Fibroblast of the aortic adventitia (primary cell): ENCODE data around the gene PREX1. TPM values are rescaled to one million over a fixed set of nuclear protein-coding genes. Genes with fewer than 3 reads are reported as not detected.

Experiments
- DNase-seq: peaks from one replicate; pipeline ENCODE4 v3.0.0-alpha.2; 2010; ENCODE audit warnings: low read depth
- H3K4me3 ChIP-seq: 2 replicates; pipeline ENCODE4 v1.5.1; 2011; ENCODE audit warnings: low read depth, mild to moderate bottlenecking, control low read depth, low read length, moderate library complexity
- total RNA-seq: library from RNA; depleted of rRNA; stranded (reverse); fragments of >200 nt; gene quantifications from 2 replicates; pipeline ENCODE4 v1.2.3, GENCODE V29; 2012; ENCODE audit warnings: low replicate concordance
- TF ChIP-seq, protein P1 (sequence below): IDR thresholded peaks from 2 replicates; pipeline ENCODE4 v1.5.1; 2011; ENCODE audit warnings: mild to moderate bottlenecking, low read length, control low read depth, inconsistent platforms; ENCODE audit not compliant: insufficient read depth

The PREX1 gene
- total RNA-seq, 1 donor = 13.0 TPM

DNA sequence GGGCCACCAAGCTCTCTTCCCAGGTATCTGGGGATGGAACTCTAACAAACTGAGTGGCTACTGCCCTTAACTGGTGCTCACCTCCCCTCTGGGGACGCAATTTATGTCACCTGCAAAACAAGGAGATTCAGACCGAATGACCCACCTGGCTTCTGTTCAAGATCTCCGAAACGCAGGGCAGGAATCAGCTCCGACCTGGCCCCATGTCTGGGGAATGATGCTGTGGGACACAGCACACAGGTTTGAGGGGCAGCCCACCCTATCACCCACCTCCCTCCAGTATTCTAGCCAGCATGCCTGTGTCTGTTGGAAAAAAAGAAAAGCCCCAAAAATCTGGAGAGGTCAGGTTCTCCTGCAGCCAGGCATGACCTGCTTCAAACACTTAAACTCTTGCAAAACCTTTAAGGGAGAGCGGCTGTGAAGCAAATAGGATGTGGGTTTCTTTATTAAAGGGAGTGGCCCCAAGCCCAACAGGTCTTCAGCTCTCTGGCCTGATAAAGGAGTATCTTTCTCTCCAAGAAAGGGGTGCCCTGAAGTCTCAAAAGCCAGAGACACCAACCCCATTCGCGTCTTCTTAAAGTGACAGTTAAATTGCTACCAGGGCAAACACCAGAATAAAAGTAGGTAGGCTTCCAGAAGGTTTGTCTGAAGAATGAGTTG is 6.4 kb downstream of the PREX1 start:
- no peak for DNase-seq
- no peak overlapping the region for H3K4me3 ChIP-seq
- TF ChIP-seq, protein P1, sequence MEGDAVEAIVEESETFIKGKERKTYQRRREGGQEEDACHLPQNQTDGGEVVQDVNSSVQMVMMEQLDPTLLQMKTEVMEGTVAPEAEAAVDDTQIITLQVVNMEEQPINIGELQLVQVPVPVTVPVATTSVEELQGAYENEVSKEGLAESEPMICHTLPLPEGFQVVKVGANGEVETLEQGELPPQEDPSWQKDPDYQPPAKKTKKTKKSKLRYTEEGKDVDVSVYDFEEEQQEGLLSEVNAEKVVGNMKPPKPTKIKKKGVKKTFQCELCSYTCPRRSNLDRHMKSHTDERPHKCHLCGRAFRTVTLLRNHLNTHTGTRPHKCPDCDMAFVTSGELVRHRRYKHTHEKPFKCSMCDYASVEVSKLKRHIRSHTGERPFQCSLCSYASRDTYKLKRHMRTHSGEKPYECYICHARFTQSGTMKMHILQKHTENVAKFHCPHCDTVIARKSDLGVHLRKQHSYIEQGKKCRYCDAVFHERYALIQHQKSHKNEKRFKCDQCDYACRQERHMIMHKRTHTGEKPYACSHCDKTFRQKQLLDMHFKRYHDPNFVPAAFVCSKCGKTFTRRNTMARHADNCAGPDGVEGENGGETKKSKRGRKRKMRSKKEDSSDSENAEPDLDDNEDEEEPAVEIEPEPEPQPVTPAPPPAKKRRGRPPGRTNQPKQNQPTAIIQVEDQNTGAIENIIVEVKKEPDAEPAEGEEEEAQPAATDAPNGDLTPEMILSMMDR = no peak

GRCh38 chr20:48820649-48820973 is 7.2 kb downstream of the PREX1 start:
- TF ChIP-seq, protein P1 = no peak
- no peak for DNase-seq

GRCh38 chr20:48819821-48820648 is 7.8 kb downstream of the PREX1 start:
- TF ChIP-seq, protein P1 = no peak
- DNase-seq = no peak
- no peak overlapping the region for H3K4me3 ChIP-seq

More at GRCh38 chr20:48820649-48820973, 7.2 kb downstream of the PREX1 start:
- no peak overlapping the region for H3K4me3 ChIP-seq

GRCh38 chr20:48819089-48819488 is 8.7 kb downstream of the PREX1 start:
- TF ChIP-seq, protein P1 = no peak
- H3K4me3 ChIP-seq = no peak overlapping the region
- DNase-seq = no peak

- DNase-seq = no peak
- TF ChIP-seq, protein P1 = no peak
- no peak overlapping the region for H3K4me3 ChIP-seq
Measured at GRCh38 chr20:48818481-48818987, 9.3 kb downstream of the PREX1 start.

- no peak overlapping the region for H3K4me3 ChIP-seq
- TF ChIP-seq, protein P1 = no peak
- DNase-seq = no peak
Measured at GRCh38 chr20:48818031-48818370, 9.8 kb downstream of the PREX1 start.
